GOT3 (cell line): ENCODE results near the gene SMOC1.

ENCODE experiments used
- DNase-seq: peaks from one replicate; lab custom pipeline; 2025; ENCODE audit warnings: mixed read lengths; lab: John Stamatoyannopoulos, UW

Gene SMOC1

DNA sequence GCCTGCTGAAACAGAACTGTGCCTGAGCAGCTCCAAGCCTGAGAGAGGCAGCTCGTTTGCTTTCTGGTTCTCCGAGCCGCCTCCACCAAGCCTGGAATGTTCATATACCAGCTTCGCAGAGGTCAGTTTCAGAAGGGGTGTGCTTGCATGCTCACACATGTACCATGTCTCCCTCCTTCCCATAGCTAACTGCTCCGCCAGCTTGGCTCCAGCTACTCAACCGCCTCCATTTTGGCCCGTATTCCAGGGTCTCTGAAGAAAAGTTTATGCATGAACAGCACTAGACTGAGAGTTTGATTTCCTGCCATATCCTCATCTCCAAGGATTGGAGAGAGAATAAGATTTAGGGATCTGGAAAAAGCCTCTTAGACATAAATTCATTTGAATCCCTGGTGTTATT is 103.7 kb downstream of the SMOC1 start:
- DNase-seq: no peak

DNA sequence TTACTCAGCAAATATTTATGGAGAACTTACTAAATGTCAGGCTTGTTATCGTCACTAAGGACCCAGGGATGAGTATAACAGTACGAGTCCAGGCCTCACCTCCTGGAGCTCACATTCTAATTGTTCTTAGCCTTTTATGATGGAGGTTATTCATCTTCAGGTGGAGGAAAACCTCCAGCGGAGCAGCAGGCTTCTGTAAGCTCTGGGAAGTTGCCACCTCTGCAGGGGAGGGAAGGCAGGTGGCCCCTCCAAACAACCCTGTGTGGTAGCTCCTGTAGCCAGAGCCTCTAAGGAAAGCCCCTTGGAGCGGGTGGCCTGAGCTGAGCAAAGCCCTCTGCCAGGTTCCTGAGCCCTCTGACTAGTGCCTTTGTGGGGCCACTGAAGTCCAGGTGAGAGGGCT is 104.1 kb downstream of the SMOC1 start:
- no peak for DNase-seq

DNA sequence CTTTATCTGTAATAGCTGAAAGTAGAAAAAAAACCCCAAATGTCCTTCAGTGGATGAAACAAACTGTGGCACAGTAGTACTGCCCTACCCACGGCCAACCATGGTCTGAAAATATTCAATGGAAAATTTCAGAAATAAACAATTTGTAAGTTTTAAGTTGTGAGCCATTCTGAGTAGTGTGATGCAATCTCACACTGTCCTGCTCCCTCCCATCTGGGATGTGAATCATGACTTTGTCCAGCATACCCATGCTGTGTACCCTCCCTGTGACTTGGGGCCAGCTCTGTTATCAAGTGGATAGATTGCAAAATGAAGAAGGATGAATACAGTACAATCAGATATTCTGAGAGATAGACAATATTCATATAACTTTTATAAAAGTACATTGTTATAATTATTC is 106.2 kb downstream of the SMOC1 start:
- DNase-seq: no peak

DNA sequence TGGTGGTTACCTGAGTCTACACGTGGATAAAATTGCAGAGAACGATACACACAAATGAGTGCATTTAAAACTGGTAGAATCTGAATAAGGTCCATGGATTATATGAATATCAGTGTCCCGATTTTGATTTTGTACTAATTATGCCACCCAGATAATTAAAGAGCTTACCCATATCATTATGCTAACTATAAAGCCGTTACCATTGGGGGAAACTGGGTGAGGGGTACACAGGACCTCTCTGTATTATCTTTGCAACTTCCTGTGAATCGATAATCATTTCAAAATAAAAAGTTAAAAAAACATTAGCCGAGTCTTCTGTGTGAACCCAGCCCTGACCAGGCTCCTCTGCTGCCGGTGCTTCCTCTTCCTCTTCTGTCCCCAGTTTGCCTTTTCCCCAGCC is 107.1 kb downstream of the SMOC1 start:
- DNase-seq: no peak

DNA sequence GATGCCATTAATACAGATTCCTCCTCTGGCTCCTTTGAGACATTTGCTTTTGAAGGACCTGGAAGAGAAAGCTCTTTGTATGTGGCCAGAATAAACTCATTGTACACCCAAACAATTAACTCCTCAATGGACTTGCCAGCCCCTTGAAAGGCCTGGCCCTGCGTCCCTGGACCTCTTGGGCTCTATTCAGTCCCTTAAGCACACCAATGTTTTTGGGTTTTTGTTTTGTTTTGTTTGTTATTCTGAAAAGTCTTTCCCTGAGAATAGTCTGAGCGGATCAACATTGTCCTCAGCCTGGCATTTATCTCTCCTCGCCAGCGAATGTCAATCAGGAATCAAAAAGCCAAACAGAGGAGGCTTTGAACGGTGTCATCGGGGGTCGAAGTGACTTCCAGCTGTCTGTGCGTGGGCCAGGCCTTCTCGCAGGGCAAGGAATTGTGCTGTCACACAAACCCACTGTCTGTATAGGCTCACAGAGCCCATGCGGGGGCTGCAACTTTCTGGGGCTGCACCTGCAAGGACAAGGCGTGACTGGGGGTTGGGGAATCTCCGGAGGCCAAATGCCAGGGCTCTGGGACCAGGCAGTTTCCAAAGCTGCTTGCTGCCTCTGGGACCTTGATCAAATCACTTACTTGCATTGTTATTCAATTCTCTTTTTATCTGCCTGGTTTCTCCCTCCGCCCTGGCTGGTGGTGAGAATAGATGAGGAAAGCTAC is 108.3 kb downstream of the SMOC1 start:
- no peak for DNase-seq

DNA sequence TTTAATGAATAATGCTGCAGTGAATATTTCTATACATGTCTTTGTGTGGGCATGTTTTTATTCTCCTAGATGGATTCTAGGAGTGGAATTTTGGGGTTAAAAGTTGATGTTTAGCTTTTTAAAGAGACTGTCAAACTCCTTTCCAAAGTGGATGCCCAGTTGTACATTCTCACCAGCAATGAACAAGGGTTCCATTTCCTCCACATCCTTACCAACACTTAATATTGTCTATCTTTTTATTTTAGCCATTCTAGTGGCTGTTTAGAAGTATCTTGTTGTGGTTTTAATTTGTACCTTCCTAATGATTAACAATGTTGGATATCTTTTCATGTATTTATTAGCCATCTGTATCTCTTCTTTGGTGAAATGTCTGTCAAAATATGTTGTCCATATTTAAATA is 109.8 kb downstream of the SMOC1 start:
- no peak for DNase-seq

DNA sequence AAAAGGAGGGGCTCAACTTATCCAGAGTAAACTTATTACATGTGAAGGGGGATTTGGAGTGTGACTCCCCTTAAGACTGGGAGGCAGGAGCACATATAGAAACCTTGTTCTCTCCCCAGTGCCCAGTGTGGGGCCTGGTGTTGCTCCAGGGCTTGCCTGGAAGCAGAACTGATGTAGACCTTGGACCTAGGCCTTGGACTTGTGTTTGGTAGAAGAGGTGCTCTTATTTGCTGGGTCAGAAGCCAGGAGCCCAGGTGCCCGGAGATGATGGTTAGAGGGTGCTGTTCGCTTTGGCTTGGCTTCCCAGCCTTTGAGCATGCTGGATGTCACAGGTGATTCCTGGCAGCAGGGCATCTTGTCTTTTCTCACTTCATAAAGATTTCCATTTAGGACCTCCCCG is 110.4 kb downstream of the SMOC1 start:
- DNase-seq: no peak

DNA sequence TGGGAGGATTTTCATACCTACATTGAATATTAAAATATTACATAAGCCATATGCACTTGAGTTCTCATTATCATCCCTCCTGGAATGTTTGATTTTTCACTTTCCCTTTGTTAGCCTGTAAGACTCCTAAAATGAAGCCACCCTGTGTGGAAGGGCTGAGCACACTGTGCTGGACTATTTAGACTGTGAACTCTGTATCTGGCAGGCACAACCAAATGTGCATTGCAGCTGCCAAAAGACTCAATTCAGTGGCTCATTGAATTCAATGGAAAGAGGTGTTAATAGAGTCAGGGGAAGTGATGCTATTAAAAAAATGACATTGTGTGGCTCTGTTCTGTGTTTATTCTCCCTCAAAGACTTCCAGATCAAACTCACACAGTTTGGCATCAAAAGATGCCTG is 111.1 kb downstream of the SMOC1 start:
- no peak for DNase-seq

DNA sequence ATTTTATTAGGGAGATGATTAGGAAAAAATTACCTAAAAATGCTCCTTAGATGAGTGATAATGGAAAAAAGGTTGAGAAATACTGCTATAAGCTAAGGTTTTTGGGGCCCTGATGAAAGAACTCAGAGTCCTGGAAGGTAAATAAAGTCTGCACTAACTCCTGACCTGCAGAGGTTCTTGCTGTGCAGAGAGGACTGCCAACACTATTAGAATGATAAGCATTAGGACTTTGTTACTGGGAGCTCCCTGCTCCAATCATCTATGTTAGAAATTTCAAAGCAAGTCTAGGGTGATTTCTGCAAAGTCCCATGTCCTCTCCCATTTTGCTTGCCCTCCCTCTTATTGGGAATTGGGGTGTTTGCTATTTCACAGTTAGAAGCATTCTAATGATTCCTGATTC is 112.2 kb downstream of the SMOC1 start:
- no peak for DNase-seq

DNA sequence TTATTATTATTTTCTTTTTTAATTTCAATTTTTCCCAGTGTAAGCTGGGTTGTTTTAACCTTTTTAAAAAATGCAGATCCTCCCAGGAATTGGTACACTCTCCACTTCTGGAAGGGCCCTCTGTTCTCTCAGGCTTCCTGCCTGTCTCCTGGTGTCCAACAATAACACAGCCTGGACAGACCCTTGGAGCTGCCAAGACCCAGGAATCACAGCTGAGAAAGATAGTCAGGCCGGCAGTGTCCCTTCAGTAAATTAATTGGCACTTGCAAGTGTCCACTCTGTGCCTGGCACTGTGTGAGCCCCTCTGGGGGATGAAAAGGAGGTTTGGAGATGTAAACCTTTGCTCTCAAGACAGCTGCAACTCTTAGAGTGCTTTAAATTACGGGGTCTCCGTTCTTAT is 113.3 kb downstream of the SMOC1 start:
- DNase-seq: no peak

DNA sequence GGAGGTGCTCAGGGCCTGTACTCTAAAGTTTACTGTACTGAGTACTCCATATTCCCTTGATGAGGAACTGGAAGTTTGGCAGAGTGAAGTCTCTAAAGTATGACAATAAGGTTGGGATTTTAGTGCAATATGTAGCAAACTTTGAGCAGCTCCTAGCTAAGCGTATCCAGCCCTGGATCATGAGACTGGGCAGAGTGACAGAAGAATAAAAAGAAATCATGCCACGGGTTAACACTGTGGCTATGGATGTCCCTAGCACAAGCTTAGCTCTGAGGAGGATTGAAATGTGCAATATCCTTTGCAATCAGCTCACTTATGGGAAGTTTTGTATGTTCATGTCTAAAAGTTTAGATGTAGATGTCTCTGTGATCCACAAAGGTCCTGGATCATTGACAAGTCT is 114.1 kb downstream of the SMOC1 start:
- no peak for DNase-seq

DNA sequence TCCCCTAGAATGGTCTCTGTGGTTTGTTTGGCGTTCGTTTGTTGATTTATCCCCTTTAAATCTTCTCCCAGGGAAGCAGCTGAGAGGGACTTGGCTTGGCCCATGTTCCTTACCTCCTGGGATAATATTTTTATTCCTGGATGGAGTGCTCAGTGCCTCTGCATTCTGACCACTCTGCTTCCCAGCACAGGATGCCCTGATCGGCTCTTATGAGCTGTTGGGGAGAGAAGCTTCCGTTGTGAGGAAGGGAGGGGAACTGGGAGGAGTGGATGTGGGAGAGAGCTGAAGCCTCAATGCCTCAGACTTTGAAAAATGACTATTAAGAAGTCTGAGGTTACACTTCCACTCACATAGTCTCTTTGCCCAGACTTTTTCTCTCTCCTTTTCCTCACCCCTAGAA is 114.8 kb downstream of the SMOC1 start:
- no peak for DNase-seq

DNA sequence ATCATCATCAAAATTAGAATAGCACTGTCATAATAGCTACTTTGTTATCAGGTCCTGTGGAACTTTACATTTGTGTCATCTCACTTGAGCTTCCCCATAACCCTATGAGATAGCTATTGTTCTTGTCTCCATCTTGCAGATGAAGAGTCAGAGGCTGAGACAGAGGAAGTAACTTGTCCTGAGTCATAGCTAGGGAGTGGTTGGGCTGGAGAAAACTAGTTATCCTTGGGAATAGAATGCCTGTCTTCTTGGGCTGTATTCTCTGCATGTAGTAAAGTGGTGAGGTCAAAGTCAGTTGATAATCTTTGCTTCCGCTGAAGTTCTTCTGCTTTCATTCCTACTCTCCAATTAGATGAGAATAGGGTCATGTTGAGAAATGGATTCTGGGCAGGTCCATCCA is 117.0 kb downstream of the SMOC1 start:
- DNase-seq: no peak

DNA sequence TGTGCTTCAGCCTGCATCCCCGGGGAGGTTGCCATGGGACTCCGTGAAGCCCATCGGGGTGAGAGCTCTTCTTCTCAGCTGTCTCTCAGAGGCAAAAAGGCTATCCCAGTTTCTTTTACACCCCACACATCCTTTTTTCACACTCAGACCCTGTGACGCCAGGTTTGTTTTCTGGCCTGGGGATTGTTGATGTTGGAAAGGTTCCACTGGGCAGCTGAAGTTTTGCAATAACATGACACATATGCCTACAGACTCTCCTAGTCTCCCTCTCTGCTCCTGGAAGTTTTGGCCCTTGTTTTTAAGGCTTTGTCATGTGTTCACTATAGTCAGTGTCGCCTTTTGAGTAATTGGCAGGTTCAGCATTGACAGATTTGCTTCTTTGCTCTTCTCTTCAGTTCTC is 118.6 kb downstream of the SMOC1 start:
- no peak for DNase-seq

DNA sequence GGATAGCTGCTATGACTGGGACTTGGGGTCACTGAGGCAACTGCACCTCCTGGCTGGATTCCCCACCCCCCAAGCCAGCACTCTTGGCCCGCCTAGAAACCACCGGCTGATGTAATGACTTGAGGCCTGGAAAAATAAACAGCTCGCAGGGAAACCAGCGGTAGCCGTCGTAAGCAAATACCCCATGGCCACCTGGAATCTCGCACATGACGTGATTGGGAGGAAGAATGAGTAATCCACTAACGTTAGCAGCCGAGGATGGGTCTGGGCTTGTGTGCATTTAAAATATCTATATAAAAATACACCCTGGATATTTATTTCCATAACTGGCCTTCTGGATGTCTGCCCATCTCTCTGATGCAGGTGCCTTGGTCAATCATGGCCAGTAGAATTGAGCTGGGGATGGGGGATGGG is 120.1 kb downstream of the SMOC1 start:
- DNase-seq: no peak

DNA sequence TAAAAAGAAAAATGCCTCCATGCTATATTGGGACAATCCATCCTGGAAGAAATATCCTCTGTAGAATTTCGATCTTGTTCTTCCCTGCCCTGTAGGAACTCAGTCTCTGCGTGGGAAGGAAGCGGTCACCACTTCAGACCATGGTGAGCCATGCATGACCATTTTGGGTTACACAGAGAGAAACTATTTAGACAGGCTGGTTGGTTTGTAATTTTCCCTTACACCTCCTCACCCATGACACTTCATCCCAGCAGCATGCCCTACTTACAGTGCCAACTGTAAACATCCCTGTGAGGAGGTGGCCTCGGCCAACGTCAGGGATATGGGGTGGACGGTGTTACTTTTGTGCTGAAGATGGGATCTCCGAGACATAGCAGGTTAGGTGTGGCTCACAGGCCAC is 121.4 kb downstream of the SMOC1 start:
- DNase-seq: no peak

DNA sequence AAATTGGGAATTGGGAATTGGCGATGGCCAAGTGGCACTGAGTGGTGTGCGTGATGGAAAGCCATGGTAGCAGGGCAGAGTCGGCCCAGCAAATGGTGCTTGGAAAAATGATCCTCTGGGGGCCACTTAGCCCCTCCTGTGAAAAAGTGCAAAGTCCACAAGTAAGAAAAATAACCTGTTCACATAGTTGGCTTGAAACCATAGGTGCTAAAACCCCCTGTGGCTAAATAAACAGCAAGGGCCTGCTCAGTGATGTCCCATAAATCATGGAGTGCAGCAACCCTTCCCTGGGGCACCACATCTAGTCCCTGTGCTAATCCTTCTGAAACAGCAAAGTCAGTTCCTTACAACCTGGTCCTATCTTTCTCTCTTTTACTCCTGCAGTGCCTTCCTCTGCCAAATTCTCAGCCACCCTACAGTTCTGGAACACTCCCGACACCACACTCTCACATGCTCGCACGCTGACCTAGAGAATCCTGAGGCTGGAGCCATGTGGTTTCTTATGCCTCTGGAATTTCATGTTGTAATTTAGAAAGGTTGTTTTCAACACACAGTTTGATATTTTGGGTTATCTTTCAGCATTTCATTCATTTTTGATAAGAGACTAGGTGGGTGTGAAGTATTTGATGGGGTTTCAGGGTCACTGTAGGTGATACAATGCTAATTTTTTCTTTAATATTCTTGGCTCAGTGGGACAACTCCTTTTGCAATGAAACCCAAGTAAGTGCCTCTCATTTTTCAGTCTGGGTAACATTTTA is 123.6 kb downstream of the SMOC1 start:
- DNase-seq: no peak

DNA sequence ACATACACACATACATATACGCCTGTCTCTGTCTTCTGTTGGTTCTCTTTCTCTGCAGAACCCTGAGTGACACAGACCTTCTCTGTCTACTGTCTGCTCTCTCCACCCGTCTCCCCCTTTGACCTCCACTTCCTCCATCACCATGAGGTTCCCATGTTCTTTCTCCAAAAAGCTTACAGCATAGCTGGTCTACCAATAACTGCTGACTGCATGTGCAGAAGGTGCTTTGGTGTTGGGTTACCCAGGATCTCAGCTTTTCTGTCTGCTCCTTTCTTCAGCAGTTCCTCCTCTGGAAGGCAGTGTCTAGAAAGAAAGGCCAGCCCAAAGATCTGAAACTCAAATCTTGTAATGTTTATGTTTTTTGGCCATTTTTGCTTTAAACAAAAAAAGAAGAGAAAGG is 125.6 kb downstream of the SMOC1 start:
- DNase-seq: no peak

DNA sequence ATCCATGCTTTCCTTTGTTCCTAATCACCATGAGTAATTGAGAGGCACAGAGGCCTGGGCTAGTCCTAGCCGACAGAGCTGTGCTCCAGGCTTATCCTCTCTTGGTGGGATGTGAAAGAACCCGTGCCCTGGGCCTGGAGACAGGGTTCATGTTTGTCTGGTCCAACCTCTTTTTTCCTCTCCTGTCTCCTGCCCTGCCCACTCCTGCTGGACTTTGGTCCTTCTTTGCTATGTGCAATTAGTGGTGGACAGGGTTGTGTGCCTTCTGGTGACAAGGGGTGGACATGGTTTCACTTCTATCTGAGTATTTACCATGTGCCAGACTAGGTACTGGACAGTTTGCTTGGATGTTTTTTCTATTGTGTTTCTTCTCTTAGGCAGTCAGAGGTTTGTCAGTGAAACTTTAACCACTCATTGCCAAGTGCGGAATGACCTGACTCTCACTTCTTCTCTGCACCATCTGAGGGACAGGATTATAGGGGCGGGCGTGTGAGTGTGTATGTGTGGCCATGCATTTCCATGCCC is 126.1 kb downstream of the SMOC1 start:
- DNase-seq: no peak

DNA sequence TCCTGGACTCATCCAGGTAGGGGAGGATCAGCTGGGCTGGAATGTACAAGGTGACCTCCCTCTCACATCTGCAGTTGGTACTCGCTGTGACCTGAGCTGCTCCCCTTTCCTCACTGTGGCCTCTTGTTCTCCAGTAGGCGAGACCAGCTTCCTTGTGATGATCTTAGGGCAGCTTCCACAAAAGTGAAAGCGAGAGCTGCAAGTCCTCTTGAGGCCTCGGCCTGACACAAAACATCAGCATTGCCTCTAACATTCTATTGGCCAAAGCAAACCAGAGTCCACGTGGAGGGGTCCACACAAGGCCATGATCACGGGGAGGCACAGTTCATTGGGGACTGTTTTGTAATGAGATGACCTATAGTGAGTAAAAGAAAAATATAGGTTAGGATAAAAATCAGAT is 127.5 kb downstream of the SMOC1 start:
- DNase-seq: no peak

DNA sequence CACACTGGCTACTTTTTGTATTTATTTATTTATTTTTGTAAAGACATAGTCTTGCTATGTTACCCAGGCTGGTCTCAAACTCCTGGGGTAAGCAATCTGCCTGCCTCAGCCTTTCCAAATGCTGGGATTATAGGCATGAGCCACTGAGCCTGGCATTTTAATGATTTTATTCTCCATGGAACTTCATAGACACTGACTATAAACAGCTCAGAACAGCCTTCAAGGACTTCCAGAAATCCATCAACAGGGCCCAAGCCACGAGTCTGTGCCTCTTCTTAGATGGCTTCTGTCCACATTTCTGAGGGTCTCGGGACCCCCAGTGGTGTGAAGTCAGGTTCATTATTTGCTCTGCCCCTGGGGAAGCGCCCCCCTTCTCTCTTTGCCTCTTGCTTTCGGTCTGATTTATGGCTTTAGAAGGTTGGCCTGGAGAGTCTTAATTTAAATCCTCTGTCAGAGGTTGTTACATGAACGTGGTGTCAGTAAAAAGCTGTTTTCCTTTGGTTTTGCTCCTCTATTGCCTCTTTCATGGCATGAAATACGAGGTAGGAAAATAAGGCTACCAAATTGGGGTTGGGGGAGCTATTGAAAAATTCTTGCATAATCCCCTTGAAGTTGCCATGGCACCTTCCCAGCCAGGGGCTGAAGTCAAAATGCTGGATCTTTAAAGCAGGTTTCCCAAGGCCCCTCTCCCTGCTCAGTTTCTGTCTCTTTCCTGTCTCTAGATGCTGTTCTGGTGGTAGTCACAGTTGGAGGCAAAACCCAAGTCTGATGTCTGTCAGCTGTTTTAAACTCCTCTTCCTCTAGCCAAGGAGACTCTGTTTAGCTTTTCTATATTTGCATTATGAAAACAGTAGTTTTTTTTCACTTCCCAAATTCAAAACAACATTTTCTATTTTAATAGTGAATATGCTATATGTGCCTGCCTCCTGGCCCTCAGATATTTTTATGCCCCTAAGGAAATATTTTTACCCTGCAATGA is 129.4 kb downstream of the SMOC1 start:
- DNase-seq: no peak

DNA sequence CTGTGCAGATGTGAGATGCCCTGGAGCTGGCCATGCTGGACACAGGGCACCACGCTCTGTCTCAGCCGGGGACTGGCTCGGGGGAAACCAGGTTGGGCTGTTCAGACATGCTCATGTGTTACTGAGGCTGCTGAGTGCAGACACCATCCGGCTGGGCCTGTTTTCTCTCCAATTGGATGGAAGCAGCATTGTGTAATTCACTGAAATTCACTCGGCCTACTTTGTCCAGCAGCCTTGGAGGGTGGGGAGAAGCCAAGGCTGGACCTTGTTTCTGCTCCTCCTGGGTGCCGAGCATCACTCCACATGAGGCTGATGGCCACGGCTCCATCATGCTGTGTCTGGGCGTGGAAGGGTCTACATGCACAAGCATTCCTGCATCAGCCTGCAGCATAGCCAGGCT is 130.7 kb downstream of the SMOC1 start:
- DNase-seq: no peak
